GF-D8 (cell line): ENCODE results near the gene FER.
"Not testable (repeated sequence)": the region's sequence is repeated elsewhere in the genome, so short reads cannot be mapped to it uniquely, and the experiment has no call there.

Experiments used
- DNase-seq: peaks from one replicate; lab custom pipeline; 2025; lab: John Stamatoyannopoulos, UW

Gene FER

DNA sequence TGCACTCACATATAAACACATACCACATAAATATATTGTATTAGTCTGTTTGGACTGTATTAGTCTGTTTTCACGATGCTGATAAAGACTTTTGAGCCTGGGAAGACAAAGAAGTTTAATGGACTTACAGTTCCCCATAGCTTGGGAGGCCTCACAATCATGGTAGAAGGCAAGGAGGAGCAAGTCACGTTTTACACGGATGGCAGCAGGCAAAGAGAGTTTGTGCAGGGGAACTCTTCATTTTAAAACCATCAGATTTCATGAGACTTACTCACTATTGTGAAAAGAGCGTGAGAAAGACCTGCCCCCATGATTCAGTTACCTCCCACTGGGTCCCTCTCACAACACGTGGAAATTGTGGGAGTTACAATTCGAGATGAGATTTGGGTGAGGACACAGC lies 133.4 kb downstream of the FER start:
- no peak for DNase-seq

DNA sequence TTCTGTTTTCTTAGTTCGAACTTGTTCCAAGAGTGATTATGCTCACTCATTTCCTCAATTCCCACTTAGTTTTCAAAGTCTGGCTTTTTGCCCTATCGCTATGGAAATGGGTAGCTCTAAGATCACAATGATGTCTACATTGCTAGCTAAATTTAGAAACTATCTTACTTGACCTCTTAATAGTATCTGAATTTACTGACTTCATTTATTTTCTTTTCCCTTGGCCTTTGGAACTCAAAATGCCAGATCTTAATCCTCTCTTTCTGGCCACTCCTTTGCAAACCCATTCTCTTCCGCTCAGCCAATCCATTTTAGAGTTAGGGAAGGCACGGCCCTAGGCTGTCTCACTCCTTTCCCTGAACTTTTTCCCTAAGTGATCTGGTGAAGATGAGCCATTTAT lies 137.0 kb downstream of the FER start:
- no peak for DNase-seq

DNA sequence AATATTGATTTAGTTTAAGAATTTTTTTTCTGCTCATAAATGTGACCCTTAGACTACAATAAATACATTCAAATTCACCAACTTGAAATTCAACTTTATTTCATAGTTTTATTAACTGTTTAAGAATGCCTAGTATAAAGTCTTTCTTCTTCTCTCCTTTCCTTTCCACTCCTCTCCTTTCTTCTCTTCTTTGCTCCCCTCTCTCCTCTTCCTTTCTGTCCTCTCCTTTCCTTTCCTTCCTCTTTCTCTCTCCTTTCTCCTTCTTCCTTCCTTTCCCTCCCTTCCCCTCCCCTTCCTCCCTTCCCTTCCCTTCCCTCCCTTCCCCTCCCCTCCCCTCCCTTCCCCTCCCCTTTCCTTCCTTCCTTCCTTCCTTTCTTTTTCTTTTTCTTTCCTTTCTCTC lies 150.6 kb downstream of the FER start:
- no peak for DNase-seq

DNA sequence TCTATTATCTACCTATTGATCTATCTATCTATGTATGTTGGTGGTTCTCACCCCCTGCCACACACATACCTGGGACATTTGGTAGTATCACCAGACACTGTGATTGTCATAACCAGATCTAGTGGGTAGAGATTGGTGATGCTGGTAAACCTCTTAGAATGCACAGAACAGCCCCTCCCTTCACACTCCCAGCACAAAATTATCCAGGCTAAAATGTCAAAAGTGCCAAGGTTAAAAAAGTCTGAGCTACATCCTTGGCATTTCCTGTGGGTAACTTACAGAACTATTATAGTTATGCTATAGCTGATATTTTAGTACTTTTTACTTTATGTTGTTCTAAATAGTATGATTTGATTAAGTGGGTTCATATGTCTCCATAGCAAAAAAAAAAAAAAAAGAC lies 151.0 kb downstream of the FER start:
- DNase-seq = no peak

DNA sequence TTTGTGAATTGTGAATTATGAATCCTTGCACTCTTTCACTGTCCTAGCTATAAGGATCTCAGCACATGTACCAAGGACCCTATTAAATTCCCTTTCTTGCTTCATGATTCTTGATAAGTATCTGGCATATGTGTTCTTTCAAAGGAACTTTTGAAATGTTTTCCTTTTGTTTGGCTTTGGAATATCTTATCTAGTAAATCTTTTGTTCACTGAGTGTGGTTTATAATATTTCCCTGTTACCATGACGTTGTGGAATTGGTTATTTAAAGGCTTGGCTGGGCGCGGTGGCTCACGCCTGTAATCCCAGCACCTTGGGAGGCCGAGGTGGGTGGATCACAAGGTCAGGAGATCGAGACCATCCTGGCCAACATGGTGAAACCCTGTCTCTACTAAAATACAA lies 151.5 kb downstream of the FER start:
- DNase-seq = not testable (repeated sequence)

DNA sequence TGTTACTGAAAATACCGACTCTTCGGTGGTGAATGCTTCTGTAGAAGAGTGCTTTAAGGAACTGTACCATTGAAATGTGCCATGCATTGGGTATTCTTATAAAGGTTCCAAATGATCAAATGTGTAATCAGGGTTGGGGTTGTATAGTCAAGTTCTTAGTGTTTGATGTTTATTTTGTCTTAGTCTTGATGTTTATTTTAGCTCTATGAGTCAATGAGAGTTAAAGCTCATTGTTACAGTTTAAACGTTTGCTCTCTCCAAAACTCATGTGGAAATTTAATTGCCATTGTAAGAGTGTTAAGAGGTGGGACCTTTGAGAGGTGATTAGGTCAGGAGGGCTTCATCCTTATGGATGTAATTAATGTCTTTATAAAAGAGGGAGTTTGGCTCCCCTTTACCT lies 153.0 kb downstream of the FER start:
- DNase-seq = no peak

DNA sequence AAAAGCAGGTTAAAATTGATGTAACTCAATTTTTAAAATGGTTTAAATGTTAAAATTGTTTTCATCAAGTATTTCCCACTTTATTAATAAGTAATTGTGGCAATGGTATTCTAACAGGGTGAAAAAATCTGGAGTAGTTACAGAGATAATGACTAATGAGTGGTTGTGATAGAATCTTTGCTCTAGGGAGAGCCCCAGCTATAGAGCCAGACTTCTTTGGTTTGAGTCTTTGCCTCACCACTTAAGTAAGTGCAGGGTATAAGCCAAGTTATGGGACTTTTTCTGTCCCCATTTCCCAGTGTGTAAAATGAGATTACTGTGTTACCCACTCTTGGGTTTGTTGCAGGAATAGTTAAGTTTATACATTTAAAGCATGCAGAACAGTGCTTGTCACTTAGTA lies 158.1 kb downstream of the FER start:
- DNase-seq = no peak

DNA sequence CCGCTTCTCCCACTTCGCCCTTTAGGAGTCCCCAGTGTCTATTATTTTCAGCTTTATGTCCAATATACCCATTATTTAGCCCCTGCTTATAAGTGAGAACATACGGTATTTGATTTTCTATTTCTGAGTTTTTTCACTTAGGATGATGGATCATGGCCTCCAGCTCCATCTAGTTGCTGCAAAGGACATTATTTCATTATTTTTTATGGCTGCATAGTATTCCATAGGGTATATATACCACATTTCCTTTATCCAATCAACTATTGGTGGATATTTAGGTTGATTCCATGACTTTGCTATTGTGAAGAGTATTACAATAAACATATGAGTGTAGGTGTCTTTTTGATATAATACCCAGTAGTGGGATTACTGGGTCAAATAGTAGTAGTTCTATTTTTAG lies 162.9 kb downstream of the FER start:
- DNase-seq = no peak

DNA sequence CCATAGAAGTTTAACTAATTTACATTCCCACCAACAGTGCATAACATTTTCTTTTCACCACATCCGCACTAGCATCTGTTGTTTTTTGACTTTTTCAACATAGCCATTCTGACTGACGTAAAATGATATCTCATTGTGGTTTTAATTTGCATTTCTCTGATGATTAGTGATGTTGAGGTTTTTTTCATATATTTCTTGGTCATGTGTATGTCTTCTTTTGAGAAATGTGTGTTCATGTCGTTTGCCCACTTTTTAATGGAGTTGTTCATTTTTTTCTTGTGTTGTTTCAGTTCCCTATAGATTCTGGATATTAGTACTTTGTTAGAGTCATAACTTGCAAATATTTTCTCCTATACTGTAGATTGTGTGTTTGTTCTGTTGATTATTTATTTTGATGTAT lies 163.4 kb downstream of the FER start:
- no peak for DNase-seq

DNA sequence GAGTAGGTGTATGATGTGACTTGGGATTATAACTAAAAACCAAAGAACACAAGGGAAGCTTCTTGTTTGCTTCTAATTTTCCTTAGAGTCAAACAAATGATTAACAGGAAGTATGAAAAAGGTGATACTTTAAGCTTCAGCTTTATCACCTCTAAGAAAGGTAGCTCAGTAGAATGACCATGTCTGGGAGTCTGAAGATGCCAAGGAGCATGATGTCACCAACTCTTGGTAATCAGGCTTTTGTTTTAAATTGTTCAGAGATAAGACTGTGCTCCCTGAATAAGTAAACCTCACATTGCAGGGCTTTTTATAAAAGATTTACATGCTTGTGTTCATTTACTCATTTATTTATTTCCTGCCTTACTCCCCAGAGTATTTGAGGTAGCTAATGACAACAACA lies 169.9 kb downstream of the FER start:
- no peak for DNase-seq

DNA sequence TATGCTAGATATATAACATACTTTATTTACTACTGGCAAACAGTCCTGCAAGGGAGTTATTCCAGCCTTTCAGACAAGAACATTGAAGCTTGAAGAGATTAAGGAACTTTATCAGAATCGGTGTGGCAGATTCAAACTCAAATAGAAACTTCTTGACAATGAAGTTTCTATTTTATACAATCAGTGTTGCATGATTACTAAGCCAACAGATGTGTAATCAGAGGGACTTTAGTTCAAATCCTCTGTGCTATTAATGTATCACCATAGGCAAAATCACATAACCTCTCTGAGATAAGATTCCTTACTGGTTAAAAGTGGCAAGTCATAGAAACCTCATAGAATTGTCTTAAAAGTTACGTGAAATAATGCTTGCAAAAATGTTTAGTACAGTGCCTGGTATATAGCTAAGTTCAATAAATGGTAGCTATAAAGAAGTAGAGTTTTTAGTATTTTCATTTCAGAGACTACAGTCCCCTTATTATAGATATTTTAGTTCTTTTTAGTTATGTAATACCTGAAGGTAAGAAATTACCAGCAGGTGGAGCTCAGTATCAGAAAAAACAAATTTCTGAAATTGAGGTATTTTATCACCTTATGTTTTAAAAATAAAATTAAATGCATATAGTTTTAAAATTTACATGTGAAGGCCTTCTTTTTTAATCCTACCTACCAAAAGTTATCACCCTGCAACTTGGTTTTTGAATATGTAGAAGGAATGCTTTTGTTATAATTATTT lies 172.1 kb downstream of the FER start:
- no peak for DNase-seq

DNA sequence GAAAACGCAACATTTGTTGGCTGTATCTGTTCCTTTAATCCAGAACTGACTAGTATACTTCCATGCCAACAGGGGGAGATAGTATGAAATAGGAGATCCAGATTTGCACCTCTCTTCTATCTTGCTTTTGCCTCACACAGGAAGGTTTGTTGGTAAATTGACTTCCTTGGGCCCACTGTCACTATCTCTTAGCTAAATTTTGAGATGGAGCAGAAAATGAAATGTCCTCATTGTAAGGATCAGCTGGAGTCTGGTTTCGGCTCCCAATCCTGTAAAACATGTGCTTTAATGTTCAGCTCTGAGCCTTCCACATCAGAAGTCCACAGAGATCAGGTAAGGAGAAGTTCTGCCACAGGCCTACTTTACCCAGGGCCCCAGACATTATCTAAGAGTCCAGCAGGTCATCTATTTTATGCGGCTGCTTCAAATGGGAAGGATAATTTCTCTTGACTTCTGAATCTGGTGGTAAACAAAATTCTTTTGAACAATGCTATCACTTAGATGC lies 176.8 kb downstream of the FER start:
- peak; percentile 0 for DNase-seq

DNA sequence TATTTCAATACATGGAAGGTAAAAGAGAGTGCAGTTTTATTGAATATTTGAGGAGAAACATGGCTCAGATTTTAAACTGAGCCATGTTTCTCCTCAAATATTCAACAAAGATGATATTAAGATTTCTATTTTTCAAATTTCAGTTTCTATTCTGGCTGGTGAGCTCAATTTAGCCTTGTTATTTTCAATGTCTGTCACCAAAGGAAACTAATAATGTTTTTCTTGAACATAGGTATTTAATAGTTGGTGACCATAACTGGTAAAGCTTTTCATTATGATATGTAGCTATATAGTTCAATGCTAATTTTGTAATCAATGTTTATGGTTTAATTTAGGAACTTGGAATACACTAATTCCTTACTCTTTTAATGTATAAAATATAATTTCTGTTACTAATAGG lies 177.4 kb downstream of the FER start:
- no peak for DNase-seq

DNA sequence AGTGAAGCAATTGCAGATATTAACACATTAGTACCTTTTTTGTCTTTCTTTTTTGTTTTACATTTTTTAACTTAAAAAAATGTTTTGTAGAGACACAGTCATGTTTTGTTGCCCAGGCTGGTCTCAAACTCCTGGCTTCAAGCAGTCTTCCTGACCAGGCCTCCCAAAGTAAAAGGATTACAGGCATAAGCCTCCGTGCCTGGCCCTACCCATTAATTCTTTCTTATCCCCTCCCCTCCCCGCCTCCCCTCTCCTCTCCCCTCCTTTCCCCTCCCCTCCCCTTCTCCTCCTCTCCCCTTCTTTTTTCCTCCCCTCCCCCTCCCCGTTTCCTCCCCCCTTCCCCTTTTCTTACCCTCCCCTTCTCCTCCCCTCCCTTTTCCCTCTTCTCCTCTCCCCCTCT lies 182.4 kb downstream of the FER start:
- DNase-seq = no peak

DNA sequence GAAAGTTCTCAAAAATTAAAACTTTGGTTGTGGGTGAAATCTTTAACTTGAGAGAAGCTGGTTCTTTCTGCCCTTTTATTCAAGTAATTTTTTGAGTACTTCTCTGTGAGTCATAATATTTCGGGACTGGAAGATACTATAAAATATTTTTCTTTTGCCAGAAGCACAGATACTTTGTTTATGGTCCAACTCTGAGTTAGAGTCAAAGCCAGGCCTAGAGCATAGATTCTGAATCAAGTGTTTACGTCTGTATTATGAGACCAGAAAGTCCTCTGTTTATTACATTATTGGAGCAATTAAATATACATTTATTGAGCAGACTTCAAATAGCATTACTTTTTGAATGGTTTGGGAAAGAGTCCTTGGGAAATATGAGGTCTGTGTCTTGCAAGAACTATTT lies 187.9 kb downstream of the FER start:
- DNase-seq = no peak

DNA sequence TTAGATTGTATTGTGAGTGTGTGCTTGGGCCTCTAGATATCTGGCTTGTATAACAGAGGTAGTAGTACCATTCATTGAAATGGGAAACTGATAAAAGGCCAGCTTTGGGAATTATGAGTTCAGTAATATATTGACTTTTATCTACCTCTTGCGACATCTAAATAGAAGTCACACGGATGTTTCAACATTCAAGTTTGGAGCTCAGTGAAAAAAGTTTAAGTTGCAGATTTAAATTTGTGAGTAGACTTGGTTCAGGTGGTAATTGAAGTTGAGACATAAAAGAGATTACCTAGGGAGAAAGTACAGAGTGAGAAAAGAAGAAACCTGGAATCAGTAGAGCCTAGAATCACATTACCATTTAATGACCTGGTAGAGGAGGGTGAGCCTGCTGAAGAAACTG lies 189.5 kb downstream of the FER start:
- DNase-seq = no peak

DNA sequence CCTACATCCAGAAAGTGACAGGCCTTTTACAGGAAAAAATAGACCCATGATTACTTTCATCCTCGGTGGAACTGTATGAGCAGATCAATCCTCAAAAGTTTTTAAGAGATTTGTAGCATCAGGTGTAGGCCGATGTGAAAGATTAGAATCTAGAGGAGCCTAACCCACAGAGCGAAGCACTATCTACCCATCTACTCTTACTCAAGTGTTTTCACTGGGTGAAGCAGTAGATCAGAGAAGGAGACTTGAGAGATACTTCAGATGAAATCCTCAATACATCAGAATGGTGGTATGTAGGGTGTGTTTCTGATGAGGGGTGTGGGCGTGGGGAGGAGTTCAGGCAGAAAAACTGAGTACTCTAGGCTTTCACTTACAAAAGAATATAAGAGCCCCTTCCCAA lies 192.8 kb downstream of the FER start:
- DNase-seq = no peak

DNA sequence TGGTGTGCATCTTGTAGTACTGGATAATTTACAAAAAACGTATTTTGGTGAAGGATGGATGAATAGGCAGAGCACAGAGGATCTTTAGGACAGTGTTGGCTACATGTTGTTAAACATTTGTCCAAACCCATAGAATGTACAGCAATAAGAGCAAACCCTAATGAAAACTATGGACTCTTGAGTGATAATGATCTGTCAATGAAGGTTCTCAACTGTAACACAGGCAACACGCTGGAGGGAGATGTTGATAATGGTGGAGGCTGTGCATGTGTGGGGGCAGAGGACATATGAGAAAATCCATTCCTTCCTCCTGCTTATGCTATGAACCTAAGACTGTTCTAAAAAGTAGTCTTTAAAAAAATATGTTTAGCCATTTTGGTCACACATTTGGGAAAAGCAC lies 194.0 kb downstream of the FER start:
- DNase-seq = no peak

DNA sequence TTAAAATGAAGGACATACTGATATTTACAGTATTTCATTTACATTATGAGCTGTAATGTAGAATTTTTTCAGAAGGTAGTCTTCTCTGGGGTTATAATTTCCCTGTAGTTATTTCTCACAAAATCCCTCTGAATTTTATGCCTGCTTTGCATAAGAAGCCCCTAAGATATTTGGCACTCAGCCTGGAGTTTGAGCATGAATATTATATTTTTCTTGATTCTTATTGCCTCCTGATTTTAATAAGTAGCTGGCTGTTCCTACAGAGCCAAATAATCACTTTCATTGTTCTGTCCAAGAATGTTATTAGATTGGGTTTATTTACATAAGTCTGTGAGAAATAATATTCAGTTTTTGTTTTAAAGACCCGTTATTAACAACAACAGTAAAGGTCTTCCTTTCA lies 195.0 kb downstream of the FER start:
- DNase-seq = no peak

DNA sequence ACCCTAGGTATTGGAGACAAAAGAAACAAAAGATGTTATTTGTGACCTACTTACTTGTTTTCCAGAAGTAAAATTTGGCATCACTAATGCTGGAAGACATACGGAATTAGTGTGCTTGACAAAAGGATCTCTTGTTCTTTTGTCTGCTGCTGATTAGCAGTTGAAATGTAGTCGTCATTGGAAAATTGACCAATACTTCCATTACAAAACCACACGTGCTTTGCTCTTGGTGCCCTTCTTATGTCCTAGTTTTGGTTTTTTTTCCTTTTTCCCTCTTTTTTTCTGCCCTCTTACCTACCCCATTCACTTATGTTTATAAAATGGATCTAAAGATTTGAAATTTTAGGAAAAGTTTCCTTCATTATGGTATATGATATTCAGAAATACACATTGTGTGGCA lies 197.4 kb downstream of the FER start:
- no peak for DNase-seq

DNA sequence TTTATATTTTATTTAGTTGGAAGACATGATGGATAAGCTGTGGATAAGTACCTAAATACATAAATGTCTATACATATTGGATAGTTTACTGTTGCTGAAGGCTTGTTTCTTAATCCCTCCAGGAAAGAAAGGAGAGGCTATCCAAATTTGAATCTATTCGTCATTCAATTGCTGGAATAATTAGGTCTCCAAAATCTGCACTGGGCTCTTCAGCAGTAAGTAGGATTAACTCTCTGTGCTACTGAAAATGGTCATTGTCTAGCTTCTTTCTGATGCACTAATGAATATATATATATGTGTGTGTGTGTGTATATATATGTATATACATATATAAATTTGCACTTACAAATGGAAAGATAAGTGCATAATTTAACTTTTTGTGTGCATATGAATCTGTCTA lies 198.3 kb downstream of the FER start:
- DNase-seq = no peak

DNA sequence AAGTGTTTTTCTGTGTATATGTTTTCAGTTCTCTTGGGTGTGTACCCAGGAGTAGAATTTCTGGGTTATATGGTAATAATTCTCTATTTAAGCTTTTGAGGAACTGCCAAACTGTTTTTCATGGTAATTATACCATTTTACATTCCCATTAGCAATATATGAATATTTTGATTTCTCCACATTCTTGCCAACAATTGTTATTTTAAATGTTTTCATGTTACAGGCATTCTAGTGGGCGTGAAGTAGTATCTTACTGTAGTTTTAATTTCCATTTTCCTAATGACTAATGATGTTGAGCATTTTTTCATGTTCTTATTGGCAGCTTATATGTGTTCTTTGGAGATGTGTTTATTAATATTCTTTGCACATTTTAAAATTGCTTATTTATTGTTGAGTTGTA lies 199.5 kb downstream of the FER start:
- no peak for DNase-seq

DNA sequence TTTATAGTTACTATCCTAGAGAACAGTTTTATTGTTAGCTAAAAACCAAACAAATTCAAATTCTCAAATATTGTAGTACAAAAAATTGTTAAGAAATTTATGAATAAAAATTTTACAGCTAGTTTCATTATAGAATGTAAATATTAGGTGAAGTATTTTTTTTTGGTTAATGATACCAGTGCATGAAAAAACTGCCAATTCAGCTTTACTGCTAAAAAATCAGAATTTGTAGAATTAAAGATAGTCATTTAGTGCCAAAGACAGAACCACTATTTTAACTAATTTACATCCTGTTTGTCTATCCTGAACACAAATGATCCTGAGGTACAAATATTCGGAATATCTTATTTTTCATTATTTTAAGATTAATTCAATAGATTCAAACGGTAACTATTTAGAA lies 202.6 kb downstream of the FER start:
- no peak for DNase-seq

DNA sequence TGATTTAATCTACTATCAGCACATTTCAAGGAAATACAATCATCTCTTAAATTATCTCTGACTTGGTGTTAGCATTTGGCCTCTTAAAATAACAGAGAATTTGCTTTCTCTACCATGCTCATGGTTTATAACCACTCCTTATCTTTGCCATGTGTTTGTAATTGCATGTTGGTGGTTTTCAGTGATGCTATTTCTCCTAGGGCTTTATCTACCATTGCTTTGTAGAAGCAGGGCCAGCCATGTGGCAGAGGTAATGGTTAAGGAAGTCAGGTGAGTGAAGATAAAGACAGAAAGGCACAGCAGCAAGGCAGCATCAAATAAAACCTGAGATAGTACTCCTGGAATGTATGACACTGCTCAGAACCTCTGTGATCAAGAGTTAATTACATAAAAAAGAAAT lies 206.2 kb downstream of the FER start:
- DNase-seq = no peak

DNA sequence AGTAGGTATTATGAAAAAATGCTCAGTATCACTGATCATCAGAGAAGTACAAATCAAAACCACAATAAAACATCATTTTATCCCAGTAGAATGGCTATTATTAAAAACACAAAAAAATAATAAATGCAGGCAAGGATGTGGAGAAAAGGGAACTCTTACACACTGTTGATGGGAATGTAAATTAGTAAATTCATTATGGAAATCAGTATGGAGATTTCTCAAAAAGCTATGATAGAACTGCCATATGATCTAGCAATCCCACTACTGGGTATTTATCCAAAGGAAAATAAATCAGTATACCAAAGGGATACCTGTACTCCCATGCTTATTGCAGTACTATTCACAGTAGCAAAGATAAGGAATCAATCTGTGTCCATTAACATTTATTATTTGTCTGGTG lies 209.6 kb downstream of the FER start:
- no peak for DNase-seq
